Rectal smooth muscle tissue (tissue), 1 donor: ENCODE measurements around the gene TMEM86A.
A peak's percentile ranks its signal among the peaks of the same experiment; 100 is the strongest.

Source experiments
- H3K27ac ChIP-seq: one replicate; pipeline ENCODE4 v1.7.0; 2013; ENCODE audit warnings: low read depth, low read length, inconsistent platforms
- H3K27me3 ChIP-seq: one replicate; pipeline ENCODE4 v1.7.0; 2013; ENCODE audit warnings: low read length; ENCODE audit not compliant: control insufficient read depth, insufficient read depth
- H3K36me3 ChIP-seq: one replicate; pipeline ENCODE4 v1.7.0; 2013; ENCODE audit warnings: low read length; ENCODE audit not compliant: control insufficient read depth, insufficient read depth
- H3K4me1 ChIP-seq: one replicate; pipeline ENCODE4 v1.7.0; 2013; ENCODE audit warnings: low read length; ENCODE audit not compliant: control insufficient read depth, insufficient read depth
- H3K4me3 ChIP-seq: one replicate; pipeline ENCODE4 v1.7.0; 2013; ENCODE audit warnings: low read length
- H3K9ac ChIP-seq: one replicate; pipeline ENCODE4 v1.7.0; 2013; ENCODE audit warnings: low read length

Gene TMEM86A

GRCh38 chr11:18703001-18703763, 4.6 kb downstream of the TMEM86A start:
- Histone ChIP-seq H3K27ac (no peak overlapping the region), H3K36me3 (no peaks in the 10 kb centered on the region), H3K4me3 (no peak overlapping the region), H3K27me3 (no peaks in the 10 kb centered on the region), H3K4me1 (peaks cover 15% of the 10 kb centered on the region), H3K9ac (no peak overlapping the region)

- Histone ChIP-seq H3K27ac (no peak overlapping the region), H3K4me3 (no peak overlapping the region), H3K27me3 (no peaks in the 10 kb centered on the region), H3K9ac (no peak overlapping the region), H3K36me3 (no peaks in the 10 kb centered on the region), H3K4me1 (peaks cover 15% of the 10 kb centered on the region)
Measured at GRCh38 chr11:18704045-18704645, 5.6 kb downstream of the TMEM86A start.

GRCh38 chr11:18704698-18705097, 6.1 kb downstream of the TMEM86A start:
- peaks cover 15% of the 10 kb centered on the region for H3K4me1 ChIP-seq
- H3K36me3 ChIP-seq: no peaks in the 10 kb centered on the region
- no peak overlapping the region for H3K27ac ChIP-seq
- no peak overlapping the region for H3K4me3 ChIP-seq
- no peak overlapping the region for H3K9ac ChIP-seq
- no peaks in the 10 kb centered on the region for H3K27me3 ChIP-seq

GRCh38 chr11:18705651-18706281, 7.2 kb downstream of the TMEM86A start:
- Histone ChIP-seq H3K4me3 (peak overlapping the region; percentile 70), H3K27ac (peak overlapping the region; percentile 36), H3K36me3 (no peaks in the 10 kb centered on the region), H3K27me3 (no peaks in the 10 kb centered on the region), H3K4me1 (peaks cover 15% of the 10 kb centered on the region), H3K9ac (no peak overlapping the region)

DNA sequence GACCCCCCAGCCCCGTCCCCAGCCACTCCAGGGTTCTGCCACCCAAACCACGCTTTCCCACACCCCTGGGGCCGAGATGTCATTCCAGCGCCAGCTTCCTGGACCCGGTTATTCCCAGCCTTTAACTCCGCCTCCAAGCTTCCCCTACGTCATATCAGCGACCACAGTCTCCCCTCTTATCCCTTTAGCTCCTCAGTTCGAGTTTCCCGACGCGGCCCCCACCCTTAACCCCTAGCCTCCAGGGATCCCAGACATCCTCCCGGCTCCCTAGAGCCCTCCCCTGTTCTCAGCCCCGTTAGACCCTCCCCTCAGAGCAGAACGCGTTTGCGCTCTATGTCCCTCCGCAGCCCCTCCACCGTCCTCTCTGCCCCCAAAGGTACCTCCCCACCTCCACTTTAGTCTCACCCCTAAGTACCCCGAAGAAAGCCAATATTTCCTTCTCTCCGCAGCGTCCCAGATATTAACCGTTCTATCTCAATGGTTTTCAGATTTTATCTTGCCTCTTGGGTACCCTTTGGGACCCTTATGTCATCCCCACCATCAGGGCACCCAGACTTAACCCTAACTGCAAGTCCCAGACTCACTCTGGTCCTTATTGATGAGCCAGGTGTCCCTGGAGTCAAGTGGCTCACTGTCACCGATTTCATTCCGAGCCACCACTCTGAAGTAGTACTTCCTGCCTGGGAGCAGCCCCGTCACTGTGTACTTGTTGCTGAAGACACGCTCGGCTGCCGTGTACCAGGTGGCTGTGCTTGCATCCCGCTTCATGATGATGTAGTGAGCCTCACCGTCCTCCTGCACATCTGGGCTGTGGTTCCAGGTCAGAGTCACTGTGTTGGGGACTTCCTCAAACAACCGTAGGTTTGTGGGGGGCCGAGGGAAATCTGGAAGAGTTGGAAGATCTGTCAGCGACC, 8.0 kb downstream of the TMEM86A start:
- peak overlapping the region; percentile 70 for H3K4me3 ChIP-seq
- H3K27me3 ChIP-seq: no peaks in the 10 kb centered on the region
- no peaks in the 10 kb centered on the region for H3K36me3 ChIP-seq
- H3K9ac ChIP-seq: peak overlapping the region; percentile 41
- peaks cover 15% of the 10 kb centered on the region for H3K4me1 ChIP-seq
- H3K27ac ChIP-seq: peak overlapping the region; percentile 67

DNA sequence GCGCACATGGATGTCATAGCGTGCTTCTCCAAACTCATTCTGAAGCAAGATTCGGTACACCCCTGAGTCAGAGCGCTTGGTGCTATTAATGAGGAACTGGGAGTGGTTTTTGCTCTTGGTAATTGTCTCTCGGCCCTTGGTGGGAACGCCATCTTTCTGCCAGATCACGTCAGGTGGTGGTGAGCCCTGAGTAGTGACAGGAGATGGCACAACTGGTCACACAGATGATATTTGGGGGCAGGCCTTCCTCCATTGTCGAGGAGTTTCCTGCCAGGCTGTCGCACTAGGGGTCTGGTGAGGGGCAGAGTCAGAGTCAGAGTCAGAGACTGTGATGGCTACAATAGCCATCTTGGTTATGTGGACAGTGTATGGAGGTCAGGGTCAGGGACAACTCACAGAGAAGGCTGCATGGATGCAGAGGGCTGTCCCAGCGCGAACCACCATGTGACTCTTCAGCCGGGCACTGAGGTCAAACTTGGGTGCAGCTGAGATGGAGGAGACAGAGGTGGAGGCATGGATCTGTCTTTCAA, 9.3 kb downstream of the TMEM86A start:
- no peak overlapping the region for H3K4me3 ChIP-seq
- H3K36me3 ChIP-seq: no peaks in the 10 kb centered on the region
- no peaks in the 10 kb centered on the region for H3K27me3 ChIP-seq
- H3K4me1 ChIP-seq: peaks cover 15% of the 10 kb centered on the region
- H3K27ac ChIP-seq: no peak overlapping the region
- no peak overlapping the region for H3K9ac ChIP-seq

DNA sequence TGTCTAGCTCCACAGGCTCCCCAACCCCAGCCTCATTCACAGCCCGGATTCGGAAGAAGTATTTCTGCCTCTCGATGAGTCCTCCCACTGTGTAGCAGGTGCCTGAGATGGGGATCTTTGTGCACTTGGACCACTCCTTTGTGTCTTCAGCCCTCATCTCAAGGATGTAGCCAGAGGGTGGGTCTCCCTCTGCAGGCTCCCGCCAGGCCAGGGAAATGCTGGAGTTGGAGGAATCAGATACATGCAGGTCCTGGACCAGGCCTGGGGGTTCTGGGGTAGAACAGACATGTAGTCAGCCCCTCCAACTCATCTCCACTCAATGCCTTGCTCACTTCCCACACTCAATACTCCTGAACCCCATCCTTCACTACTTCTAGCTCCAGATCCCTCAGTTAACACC, 10.8 kb downstream of the TMEM86A start:
- Histone ChIP-seq H3K27ac (no peak overlapping the region), H3K4me3 (no peak overlapping the region), H3K36me3 (no peaks in the 10 kb centered on the region), H3K4me1 (peaks cover 15% of the 10 kb centered on the region), H3K9ac (no peak overlapping the region), H3K27me3 (no peaks in the 10 kb centered on the region)

DNA sequence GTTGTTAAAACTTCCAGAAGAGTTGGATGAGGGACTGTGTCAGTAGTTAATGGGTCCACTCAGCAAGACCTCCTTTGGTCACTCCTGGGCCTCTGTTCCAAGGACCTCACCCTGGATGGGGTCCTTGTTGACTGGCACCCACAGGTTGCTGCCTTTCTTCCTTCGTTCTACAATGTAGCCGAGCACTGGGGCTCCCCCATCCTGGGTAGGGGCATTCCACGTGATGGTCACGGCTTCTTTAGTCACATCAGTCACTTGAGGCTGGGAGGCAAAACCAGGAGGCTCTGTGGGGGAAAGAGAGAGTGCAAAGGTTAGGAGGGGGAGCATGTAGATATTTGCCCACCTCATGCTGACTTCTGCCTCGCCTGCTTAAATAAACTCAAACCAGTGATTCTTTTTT, 12.0 kb downstream of the TMEM86A start:
- H3K27ac ChIP-seq: no peak overlapping the region
- H3K36me3 ChIP-seq: no peaks in the 10 kb centered on the region
- H3K4me3 ChIP-seq: no peak overlapping the region
- no peaks in the 10 kb centered on the region for H3K27me3 ChIP-seq
- H3K4me1 ChIP-seq: peaks cover 6% of the 10 kb centered on the region
- H3K9ac ChIP-seq: no peak overlapping the region

GRCh38 chr11:18713646-18714442, 15.3 kb downstream of the TMEM86A start:
- Histone ChIP-seq H3K36me3 (no peaks in the 10 kb centered on the region), H3K4me3 (no peak overlapping the region), H3K9ac (no peak overlapping the region), H3K4me1 (no peaks in the 10 kb centered on the region), H3K27ac (no peak overlapping the region), H3K27me3 (no peaks in the 10 kb centered on the region)

GRCh38 chr11:18714443-18714780, 15.8 kb downstream of the TMEM86A start:
- Histone ChIP-seq H3K27me3 (no peaks in the 10 kb centered on the region), H3K4me1 (no peaks in the 10 kb centered on the region), H3K4me3 (no peak overlapping the region), H3K9ac (no peak overlapping the region), H3K36me3 (no peaks in the 10 kb centered on the region), H3K27ac (no peak overlapping the region)

- Histone ChIP-seq H3K27ac (no peak overlapping the region), H3K36me3 (no peaks in the 10 kb centered on the region), H3K4me1 (no peaks in the 10 kb centered on the region)
Measured at GRCh38 chr11:18715476-18715875, 16.9 kb downstream of the TMEM86A start.

More at GRCh38 chr11:18715476-18715875, 16.9 kb downstream of the TMEM86A start:
- Histone ChIP-seq H3K27me3 (no peaks in the 10 kb centered on the region), H3K4me3 (no peak overlapping the region), H3K9ac (no peak overlapping the region)
